DMS114 treated with DMSO at 0.1 percent for 48 hours (cell line): ENCODE data around the gene BRF1.

Experiments used
- DNase-seq: peaks from one replicate; lab custom pipeline; 2025; ENCODE audit not compliant: unreplicated experiment; lab: John Stamatoyannopoulos, UW

BRF1 gene

GRCh38 chr14:105269405-105269804 lies 31.4 kb downstream of the BRF1 start:
- no peak for DNase-seq

GRCh38 chr14:105268736-105269354 lies 32.0 kb downstream of the BRF1 start:
- DNase-seq: no peak

- no peak for DNase-seq
Observed at GRCh38 chr14:105267820-105268548, 32.8 kb downstream of the BRF1 start.

- no peak for DNase-seq
Observed at GRCh38 chr14:105261781-105262180, 39.0 kb downstream of the BRF1 start.

- no peak for DNase-seq
Observed at GRCh38 chr14:105260959-105261358, 39.8 kb downstream of the BRF1 start.

GRCh38 chr14:105258846-105259245 lies 42.0 kb downstream of the BRF1 start:
- no peak for DNase-seq

- DNase-seq: no peak
Observed at GRCh38 chr14:105257464-105257863, 43.3 kb downstream of the BRF1 start.

- DNase-seq: no peak
Observed at GRCh38 chr14:105256292-105256960, 44.4 kb downstream of the BRF1 start.

GRCh38 chr14:105255021-105255507 lies 45.7 kb downstream of the BRF1 start:
- no peak for DNase-seq

GRCh38 chr14:105253329-105253682 lies 47.5 kb downstream of the BRF1 start:
- DNase-seq: no peak

GRCh38 chr14:105252552-105253328 lies 48.1 kb downstream of the BRF1 start:
- no peak for DNase-seq

GRCh38 chr14:105251920-105252319 lies 48.9 kb downstream of the BRF1 start:
- DNase-seq: no peak

- no peak for DNase-seq
Observed at GRCh38 chr14:105250986-105251385, 49.8 kb downstream of the BRF1 start.

- no peak for DNase-seq
Observed at GRCh38 chr14:105250008-105250366, 50.8 kb downstream of the BRF1 start.

- no peak for DNase-seq
Observed at GRCh38 chr14:105249182-105250007, 51.4 kb downstream of the BRF1 start.

- DNase-seq: peak; percentile 45
Observed at GRCh38 chr14:105248368-105249181, 52.2 kb downstream of the BRF1 start, which contains the start of gene BTBD6. BTBD6 (plus strand) TSS chr14:105248533; CDS start chr14:105248712, 179 bp downstream.

- no peak for DNase-seq
Observed at GRCh38 chr14:105247715-105248367, 53.0 kb downstream of the BRF1 start.

- DNase-seq: no peak
Observed at GRCh38 chr14:105247026-105247425, 53.8 kb downstream of the BRF1 start.

GRCh38 chr14:105244334-105244733 lies 56.5 kb downstream of the BRF1 start:
- no peak for DNase-seq
